DOHH2 (cell line): ENCODE measurements around the gene ISM2.

Experiments used
- EZH2phosphoT487 ChIP-seq: fragments of 200-600 bp; sonication (generic); IDR thresholded peaks from 2 replicates; pipeline ENCODE4 v1.6.1; 2017; ENCODE audit warnings: borderline replicate concordance, mild to moderate bottlenecking, antibody characterized with exemption, low read length, moderate library complexity, mixed read lengths
- TF ChIP-seq, protein P1 (sequence below): fragments of 200-600 bp; sonication (generic); IDR thresholded peaks from one replicate; pipeline ENCODE4 v1.5.1; 2014; ENCODE audit warnings: antibody characterized with exemption, mild to moderate bottlenecking, low read depth, low read length; ENCODE audit not compliant: poor library complexity, severe bottlenecking

DNA sequence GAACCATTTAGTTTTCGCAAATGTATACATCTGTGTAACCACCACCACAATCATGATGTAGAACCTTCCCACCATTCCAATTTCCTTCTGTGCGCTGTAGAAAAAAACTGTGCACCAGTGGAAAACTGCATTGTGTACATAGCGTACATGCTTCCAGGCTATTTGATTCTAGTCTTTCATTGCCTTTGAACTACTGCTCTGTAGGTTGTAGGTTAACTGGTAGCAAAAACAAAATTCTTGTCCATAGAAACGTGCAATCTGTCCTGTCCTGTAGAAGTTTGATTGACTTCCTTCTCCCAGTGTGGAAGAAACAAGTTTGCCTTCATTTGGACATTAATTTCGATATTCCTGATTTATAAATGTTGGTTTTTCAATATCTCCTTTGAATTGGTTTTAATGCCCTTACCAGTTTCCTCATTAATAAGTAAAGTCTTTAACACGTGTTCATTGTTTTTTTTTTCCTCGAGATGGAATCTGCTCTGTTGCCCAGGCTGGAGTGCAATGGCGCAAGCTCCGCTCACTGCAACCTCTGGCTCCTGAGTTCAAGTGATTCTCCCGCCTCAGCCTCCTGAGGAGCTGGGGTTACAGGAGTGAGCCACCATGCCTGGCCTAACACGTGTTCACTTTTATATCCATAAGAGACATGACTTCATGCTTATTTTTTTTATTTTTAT lies 3.6 kb upstream of the ISM2 start:
- TF ChIP-seq, protein P1, sequence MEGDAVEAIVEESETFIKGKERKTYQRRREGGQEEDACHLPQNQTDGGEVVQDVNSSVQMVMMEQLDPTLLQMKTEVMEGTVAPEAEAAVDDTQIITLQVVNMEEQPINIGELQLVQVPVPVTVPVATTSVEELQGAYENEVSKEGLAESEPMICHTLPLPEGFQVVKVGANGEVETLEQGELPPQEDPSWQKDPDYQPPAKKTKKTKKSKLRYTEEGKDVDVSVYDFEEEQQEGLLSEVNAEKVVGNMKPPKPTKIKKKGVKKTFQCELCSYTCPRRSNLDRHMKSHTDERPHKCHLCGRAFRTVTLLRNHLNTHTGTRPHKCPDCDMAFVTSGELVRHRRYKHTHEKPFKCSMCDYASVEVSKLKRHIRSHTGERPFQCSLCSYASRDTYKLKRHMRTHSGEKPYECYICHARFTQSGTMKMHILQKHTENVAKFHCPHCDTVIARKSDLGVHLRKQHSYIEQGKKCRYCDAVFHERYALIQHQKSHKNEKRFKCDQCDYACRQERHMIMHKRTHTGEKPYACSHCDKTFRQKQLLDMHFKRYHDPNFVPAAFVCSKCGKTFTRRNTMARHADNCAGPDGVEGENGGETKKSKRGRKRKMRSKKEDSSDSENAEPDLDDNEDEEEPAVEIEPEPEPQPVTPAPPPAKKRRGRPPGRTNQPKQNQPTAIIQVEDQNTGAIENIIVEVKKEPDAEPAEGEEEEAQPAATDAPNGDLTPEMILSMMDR, result no peak
- no peak for TF ChIP-seq EZH2phosphoT487
